ENCODE data around the gene ADRA2B. TPM values are rescaled to one million over a fixed set of nuclear protein-coding genes. Genes with fewer than 3 reads are reported as not detected.

The ADRA2B gene
- total and polyA plus RNA-seq, 2 donors (not counting 3 experiments of a cell fraction or from before 2014, with no cell fraction given) = not detected

GRCh38 chr2:96136129-96136720 lies 19.9 kb upstream of the ADRA2B start:
- POLR2A ChIA-PET = no interaction called here

More at GRCh38 chr2:96136129-96136720, 19.9 kb upstream of the ADRA2B start:
- intact Hi-C loops (cut with micrococcal nuclease) (no loop called here), dilution Hi-C loops (cut with MboI; ENCODE audit: extremely low pct_ligation_motif_present, low sequenced_read_pairs) (no loop called here)
- DNase-seq (ENCODE audit: low read depth, low spot score) (no peak), FAIRE-seq (no peak)
- H3K9me1 ChIP-seq (replicated peaks; ENCODE audit: control insufficient read depth, extremely low read depth, insufficient read depth, low read length) = no peaks in the 10 kb centered on the region
- H3K79me2 ChIP-seq (ENCODE audit: control insufficient read depth, insufficient read depth, low read length) = no peaks in the 10 kb centered on the region
- H3K4me2 ChIP-seq (ENCODE audit: insufficient read depth, low read length) = no peak overlapping the region
- no peak overlapping the region for H3K4me3 ChIP-seq (replicated peaks in 1 of 3; ENCODE audit: insufficient read depth in 1 of 3, low read depth in 1 of 3, low read length in 3 of 3)
- CTCF ChIA-PET = interaction anchor here (1.0 to 6.0 kb wide), 4 partner anchors 19 to 144 kb away, joined by 3 to 208 read pairs (median 20); no protein-coding TSS in a partner anchor
- H3K27me3 ChIP-seq (ENCODE audit: control insufficient read depth in 2 of 2, insufficient read depth in 2 of 2, low read length in 2 of 2) = peaks cover 0 to 3% of the 10 kb centered on the region in 2 experiments
- BruUV-seq (replicated peaks) = no TSS peak
- TF ChIP-seq CTCF (IDR thresholded peaks at IDR 0.05; ENCODE audit: extremely low read depth in 1 of 2, insufficient read depth in 1 of 2, low read depth in 1 of 2, low read length in 2 of 2) (no peak), MYC (IDR thresholded peaks at IDR 0.05; ENCODE audit: low read depth, low read length) (no peak), JUN (IDR thresholded peaks at IDR 0.05; ENCODE audit: borderline replicate concordance, insufficient read depth, insufficient read length, low read depth) (no peak), GATA2 (IDR thresholded peaks at IDR 0.05; ENCODE audit: insufficient read depth, insufficient read length, low read depth, low read length) (no peak), POLR2AphosphoS5 (IDR thresholded peaks at IDR 0.05; ENCODE audit: insufficient read depth, low read depth, low read length) (no peak), FOS (IDR thresholded peaks at IDR 0.05; ENCODE audit: borderline replicate concordance, insufficient read depth, low read length) (no peak), EZH2 (IDR thresholded peaks at IDR 0.05; ENCODE audit: borderline replicate concordance, low read depth, low read length, severe bottlenecking) (no peak), POLR2A (IDR thresholded peaks at IDR 0.05; ENCODE audit: low read depth, low read length) (no peak)
- TF ChIP-seq, protein P1, sequence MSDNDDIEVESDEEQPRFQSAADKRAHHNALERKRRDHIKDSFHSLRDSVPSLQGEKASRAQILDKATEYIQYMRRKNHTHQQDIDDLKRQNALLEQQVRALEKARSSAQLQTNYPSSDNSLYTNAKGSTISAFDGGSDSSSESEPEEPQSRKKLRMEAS (IDR thresholded peaks at IDR 0.05; ENCODE audit: insufficient read depth, insufficient read length) = no peak
- no peak overlapping the region for H3K9ac ChIP-seq (replicated peaks; ENCODE audit: extremely low read depth, insufficient read depth, low read length)
- H3K27ac ChIP-seq (ENCODE audit: insufficient read depth, low read depth, low read length) = no peak overlapping the region
- no peaks in the 10 kb centered on the region for H4K20me1 ChIP-seq (replicated peaks; ENCODE audit: control insufficient read depth, extremely low read depth, insufficient read depth, low read length)
- H2AFZ ChIP-seq (ENCODE audit: low read depth, low read length) = no peak overlapping the region
- no peaks in the 10 kb centered on the region for H3K4me1 ChIP-seq (ENCODE audit: control insufficient read depth, extremely low read depth, insufficient read depth, low read length)
- no peaks in the 10 kb centered on the region for H3K36me3 ChIP-seq (ENCODE audit: control insufficient read depth in 2 of 2, extremely low read depth in 1 of 2, insufficient read depth in 2 of 2, low read length in 2 of 2)
- H3K9me3 ChIP-seq (replicated peaks; ENCODE audit: control insufficient read depth, insufficient read depth, low read length) = no peaks in the 10 kb centered on the region

Data from endothelial cell of umbilical vein (primary cell).